Fibroblast of the aortic adventitia (primary cell): ENCODE data around the gene DEXI. TPM values are rescaled to one million over a fixed set of nuclear protein-coding genes. Genes with fewer than 3 reads are reported as not detected.
A peak's percentile ranks its signal among the peaks of the same experiment; 100 is the strongest.
"Not testable (repeated sequence)": the region's sequence is repeated elsewhere in the genome, so short reads cannot be mapped to it uniquely, and the experiment has no call there.

Experiments
- DNase-seq: peaks from one replicate; pipeline ENCODE4 v3.0.0-alpha.2; 2010; ENCODE audit warnings: low read depth
- H3K4me3 ChIP-seq: 2 replicates; pipeline ENCODE4 v1.5.1; 2011; ENCODE audit warnings: low read depth, mild to moderate bottlenecking, control low read depth, low read length, moderate library complexity
- total RNA-seq: library from RNA; depleted of rRNA; stranded (reverse); fragments of >200 nt; gene quantifications from 2 replicates; pipeline ENCODE4 v1.2.3, GENCODE V29; 2012; ENCODE audit warnings: low replicate concordance
- TF ChIP-seq, protein P1 (sequence below): IDR thresholded peaks from 2 replicates; pipeline ENCODE4 v1.5.1; 2011; ENCODE audit warnings: mild to moderate bottlenecking, low read length, control low read depth, inconsistent platforms; ENCODE audit not compliant: insufficient read depth

DEXI gene
- total RNA-seq, 1 donor, result 35.2 TPM

DNA sequence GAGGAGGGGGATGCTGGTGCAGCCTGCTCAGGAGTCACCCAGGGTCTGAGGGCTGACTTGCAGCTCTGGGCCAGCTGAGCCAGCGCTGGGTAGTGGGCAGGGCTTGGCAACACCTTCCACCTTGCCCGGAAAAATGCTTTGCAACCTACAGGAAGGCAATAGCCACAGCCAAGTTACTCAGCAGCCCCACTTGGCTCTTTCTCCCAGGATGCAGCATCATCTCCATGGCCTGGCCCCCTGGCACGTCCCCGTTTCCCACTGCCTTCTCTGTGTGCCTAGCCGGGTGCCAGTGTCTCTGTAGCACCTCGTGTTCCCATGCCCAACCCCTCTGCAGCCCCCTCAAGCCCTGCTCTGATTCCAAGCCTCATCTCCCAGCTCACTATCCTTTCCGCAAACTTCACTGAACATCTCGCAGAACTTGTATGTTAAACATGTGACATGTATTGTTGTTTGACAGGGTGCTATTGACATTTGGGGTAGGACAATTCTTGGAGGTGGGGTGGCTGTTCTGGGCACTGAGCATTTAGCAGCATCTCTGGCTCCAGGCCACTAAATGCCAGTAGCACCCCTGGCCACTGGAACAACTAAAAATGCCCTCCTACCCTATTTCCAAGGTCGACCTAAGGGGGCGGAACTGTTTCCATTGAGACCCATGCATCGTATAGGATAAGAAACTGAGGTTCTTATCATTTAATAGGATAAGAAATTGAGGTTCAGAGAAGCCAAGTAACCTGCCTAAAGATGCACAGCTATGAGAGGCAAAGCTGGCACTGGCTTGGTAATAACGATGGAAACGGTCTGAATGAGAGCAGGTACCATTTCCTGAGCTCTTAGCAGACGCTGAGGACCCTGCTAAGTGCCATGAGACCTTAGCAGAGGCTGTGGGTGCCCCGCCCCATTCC is 12.2 kb downstream of the DEXI start:
- H3K4me3 ChIP-seq, result no peak overlapping the region
- TF ChIP-seq, protein P1, sequence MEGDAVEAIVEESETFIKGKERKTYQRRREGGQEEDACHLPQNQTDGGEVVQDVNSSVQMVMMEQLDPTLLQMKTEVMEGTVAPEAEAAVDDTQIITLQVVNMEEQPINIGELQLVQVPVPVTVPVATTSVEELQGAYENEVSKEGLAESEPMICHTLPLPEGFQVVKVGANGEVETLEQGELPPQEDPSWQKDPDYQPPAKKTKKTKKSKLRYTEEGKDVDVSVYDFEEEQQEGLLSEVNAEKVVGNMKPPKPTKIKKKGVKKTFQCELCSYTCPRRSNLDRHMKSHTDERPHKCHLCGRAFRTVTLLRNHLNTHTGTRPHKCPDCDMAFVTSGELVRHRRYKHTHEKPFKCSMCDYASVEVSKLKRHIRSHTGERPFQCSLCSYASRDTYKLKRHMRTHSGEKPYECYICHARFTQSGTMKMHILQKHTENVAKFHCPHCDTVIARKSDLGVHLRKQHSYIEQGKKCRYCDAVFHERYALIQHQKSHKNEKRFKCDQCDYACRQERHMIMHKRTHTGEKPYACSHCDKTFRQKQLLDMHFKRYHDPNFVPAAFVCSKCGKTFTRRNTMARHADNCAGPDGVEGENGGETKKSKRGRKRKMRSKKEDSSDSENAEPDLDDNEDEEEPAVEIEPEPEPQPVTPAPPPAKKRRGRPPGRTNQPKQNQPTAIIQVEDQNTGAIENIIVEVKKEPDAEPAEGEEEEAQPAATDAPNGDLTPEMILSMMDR, result no peak
- peak; percentile 33 for DNase-seq

DNA sequence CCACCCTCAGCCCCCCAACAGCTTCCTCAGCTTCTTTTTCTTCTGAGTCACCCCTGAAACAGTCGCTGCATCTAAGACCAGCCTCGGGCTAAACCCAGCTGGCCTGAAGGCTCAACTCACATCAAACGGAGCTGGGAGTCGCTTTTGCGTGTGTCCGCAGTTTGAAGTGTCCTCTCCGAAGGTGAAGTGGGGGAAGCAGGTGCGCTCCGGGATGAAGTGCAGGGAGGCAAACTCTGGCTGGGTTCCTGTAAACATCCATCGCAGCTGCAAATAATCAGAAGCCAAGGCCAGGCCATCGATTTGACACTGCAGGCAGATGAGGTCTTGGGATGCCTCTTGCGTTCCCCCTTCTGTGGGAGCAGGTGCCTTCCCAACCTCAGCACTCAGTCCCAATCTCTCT is 13.2 kb downstream of the DEXI start:
- DNase-seq, H3K4me3 ChIP-seq: not testable (repeated sequence)

DNA sequence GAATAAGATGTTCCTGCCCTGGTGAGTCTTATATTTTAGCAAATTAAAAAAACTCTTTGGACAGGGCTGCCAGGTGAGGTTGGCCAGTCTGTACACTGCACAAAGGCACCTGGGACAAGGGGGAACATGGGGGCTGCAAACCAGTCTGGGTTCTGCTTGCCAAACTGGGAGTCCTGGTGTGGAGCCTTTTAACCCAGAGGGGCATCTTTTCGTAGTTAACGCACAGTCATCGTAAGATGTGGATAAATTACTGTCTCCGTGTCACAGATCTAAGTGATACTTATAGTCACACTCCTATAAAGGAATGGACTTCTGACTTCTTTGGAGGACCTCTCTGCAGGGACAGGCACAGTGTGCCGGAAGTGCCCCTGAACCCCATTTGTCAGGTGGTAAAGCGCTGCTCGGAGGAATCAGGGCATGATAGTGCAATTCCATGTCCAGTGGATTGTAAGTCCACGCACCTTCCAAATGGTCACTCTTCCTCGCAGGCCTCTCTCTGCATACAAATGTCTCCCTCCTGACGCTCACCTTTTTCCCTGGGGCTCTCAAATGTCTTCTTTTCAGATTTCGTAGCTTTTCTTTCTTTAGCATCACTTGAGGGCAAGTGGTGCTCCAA is 14.7 kb downstream of the DEXI start:
- TF ChIP-seq, protein P1, result no peak
- no peak overlapping the region for H3K4me3 ChIP-seq
- no peak for DNase-seq

DNA sequence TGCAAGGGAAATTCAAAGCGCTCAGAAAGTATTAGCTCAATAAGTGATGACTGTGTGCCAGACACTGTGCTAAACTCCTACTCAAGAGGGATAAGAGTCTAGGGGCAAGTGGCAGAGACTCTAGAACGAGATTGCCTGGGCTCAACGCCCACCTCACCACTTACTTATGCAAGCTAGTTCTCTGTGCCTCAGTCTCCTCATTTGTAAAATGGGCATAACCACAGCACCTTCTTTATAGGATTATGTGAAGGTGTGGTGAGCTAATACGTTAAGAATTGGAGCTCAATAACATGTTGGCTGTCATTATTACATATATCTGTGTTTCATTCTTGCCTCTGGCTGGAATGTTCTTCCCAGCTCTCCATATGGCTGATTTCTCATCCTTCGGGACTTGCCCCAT is 15.4 kb downstream of the DEXI start:
- H3K4me3 ChIP-seq, result no peak overlapping the region
- DNase-seq, result no peak
- TF ChIP-seq, protein P1, result no peak

DNA sequence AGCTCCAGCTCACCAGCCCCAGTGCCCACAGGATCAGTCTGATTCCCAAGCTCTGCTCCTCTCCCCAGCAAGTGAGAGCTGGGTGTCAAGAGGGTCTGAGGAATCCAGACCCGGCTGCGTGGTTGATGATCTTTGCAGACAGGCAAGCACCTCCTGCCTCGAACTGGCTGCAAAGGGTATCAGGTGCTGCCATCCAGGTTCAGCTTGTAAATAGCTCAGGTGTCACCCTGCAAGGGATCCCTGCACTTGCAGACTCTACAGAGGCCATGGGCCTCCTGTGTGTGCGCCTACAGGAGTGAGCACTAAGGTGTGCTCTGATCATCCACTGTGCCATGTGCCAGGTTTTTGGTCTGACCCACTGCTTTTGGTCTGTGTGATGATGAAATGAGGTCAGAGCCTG is 16.2 kb downstream of the DEXI start:
- no peak for DNase-seq
- H3K4me3 ChIP-seq, result no peak overlapping the region
- TF ChIP-seq, protein P1, result no peak

DNA sequence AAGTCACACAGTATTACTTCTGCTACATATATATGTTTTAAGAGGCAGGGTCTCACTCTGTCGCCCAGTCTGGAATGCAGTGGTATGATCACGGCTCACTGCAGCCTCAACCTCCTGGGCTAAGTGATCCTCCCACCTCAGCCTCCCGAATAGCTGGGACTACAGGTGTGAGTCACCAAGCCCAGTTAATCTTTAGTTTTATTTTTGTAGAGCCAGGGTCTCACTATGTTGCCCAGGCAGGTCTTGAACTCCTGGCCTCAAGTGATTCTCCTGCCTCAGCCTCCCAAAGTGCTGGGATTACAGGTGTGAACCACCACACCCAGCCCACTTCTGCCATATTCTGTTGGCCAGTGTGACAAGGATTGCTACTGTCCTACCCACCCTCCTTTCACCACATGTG is 17.0 kb downstream of the DEXI start:
- not testable (repeated sequence) for H3K4me3 ChIP-seq, DNase-seq

DNA sequence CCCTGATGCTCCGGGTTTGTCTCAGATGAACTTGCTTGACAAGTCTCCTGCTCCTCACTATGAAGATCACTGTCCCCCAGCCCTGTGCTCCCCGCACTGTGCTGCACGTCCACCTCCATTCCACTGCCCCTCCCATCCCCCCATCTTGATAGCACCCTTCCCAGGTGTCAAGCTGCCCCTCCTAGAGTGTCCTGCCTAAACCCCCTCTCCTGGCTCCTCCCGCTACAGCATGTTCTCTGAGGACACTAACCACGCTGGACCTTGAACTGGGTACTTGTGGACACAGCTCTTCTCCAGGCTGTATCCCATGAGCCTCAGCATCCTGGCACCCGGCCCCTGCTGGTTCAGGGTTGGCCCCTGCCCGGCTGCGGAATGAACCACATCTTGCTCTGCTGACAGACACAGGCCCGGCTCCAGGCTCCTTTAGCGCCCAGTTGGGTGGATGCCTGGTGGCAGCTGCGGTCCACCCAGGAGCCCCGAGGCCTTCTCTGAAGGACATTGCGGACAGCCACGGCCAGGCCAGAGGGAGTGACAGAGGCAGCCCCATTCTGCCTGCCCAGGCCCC is 18.5 kb downstream of the DEXI start:
- TF ChIP-seq, protein P1, result no peak
- no peak overlapping the region for H3K4me3 ChIP-seq
- no peak for DNase-seq
